Frontal cortex (tissue), 4 donors: Measurements from ENCODE around the gene RNF144A. TPM values are rescaled to one million over a fixed set of nuclear protein-coding genes. Genes with fewer than 3 reads are reported as not detected.

Experiments
- DNase-seq, 2 donors: peaks; one replicate each; pipeline ENCODE4 v3.0.0; 2012; ENCODE audit warnings: low spot score in 2 of 2
- FAIRE-seq: peaks from 2 replicates; lab custom pipeline; 2012; peaks lifted over from hg19 to GRCh38; lab: Jason Lieb, UNC
- total RNA-seq: library from RNA; depleted of rRNA; stranded (reverse); fragments of >200 nt; gene quantifications from one replicate; pipeline ENCODE4 v1.2.3, GENCODE V29; 2014
- donor health status: control.
- donor health status: control.
- donor health status: control.

The RNF144A gene
- total RNA-seq, 1 donor from 2014 or later = 33.8 TPM

DNA sequence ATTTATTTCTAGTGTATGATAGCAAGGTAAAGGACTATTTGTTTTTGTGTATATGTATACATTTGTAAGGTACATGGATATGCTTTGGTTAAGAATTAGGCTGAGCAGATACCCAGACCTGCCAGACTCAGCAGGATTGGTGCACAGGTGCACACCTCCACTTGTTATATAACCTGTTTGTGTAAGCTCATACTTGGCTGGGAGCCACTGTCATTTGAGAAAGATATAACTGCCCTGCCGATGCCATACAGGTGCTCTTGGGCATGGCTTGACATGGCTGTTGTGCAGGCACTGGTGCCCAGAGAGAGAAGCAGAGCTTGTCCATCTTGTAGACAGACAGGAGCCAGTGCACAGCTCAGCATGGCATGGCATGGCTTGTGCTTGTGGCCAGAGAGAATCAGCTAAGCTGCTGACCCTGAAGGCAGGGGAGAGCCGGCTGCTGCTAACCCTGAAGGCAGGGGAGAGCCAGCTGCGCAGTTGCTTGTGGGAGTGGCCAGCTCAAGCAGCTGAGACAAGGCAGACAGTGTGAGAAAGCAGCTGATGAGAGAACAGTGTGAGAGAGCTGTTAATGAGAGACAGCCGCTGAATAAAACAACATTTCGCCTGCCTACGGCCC lies 136.5 kb downstream of the RNF144A start:
- FAIRE-seq (no peak), DNase-seq (no peak)

- no peak for FAIRE-seq
- DNase-seq = no peak
Measured at GRCh38 chr2:7057865-7058400, 140.7 kb downstream of the RNF144A start.

DNA sequence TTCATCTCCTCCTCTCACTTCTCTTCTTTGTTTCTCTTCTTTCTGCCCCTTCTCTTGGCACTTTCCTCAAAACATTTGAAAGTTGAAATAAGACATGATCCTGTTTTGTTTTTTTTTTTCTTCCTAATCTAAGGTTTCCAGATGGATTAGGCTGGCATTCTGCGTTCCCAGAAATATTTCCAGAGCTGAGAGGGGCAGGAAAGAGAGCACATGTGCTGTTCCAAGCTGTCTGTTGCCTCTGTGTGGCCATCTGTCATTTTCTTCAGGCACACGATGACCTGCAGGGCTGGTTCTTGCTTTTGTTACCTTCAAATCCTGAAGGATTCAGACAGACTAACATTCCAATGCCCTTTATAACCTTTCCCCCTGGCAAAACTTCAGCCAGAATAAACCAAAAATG lies 142.9 kb downstream of the RNF144A start:
- FAIRE-seq = no peak
- no peak for DNase-seq

GRCh38 chr2:7060631-7061449 lies 143.6 kb downstream of the RNF144A start:
- FAIRE-seq (no peak), DNase-seq (no peak)

GRCh38 chr2:7061450-7061789 lies 144.2 kb downstream of the RNF144A start:
- FAIRE-seq (no peak), DNase-seq (no peak)

- FAIRE-seq (no peak), DNase-seq (no peak)
Measured at GRCh38 chr2:7061921-7062320, 144.7 kb downstream of the RNF144A start.

- FAIRE-seq (no peak), DNase-seq (no peak)
Measured at GRCh38 chr2:7063789-7064188, 146.6 kb downstream of the RNF144A start.

DNA sequence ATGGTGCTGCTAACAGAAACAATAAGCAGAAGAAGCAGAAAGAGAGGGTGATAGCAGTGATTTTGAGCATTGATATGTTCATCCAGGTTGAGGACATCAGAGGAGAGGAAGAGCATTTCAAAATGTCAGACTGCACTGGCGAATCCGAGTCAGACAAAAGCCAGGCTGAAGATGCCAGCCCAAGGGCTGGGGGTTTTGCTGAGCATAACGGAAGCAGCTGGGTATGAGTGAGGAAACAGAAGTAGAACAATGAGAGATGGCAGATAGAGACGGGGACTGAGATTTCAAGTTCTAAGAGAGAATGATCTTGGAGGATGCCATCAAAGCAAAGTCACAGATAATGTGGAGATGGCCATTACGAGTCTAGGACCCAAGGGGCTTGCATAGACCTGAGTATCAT lies 151.2 kb downstream of the RNF144A start:
- FAIRE-seq (no peak), DNase-seq (no peak)

- DNase-seq = no peak
- no peak for FAIRE-seq
Measured at GRCh38 chr2:7070483-7070882, 153.3 kb downstream of the RNF144A start.

GRCh38 chr2:7071154-7071553 lies 153.9 kb downstream of the RNF144A start:
- FAIRE-seq (no peak), DNase-seq (no peak)

DNA sequence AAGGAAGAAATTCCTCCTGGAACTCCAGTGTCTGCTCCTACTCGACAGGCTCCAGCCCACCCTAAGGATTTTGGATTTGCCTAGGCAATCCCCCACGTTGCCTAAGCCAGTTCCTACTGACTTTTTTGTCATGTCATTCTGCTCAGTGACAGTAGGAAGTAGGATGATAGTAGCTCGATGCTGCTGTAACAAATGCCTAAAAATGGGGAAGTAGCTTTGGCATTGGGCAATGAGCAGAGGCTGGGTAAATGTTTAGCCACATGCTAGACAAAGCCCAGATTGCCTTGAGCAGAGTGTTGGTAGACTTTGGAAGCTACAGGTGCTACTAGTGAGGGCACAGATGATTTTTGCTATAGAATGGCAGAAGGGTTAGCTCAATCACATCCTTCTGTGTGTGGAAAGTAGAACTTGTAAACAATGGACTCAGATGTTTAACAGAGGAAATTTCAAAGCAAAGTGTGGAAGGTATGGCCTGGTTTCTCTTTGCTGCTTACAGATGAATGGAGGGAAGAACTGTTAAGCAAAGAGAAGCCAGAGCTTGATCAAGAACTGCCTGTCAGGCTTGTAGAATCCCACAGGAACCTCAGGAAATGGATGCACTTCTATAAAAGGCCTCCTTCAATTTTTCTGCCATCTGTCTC lies 154.8 kb downstream of the RNF144A start:
- DNase-seq = no peak
- FAIRE-seq = no peak

GRCh38 chr2:7073901-7074300 lies 156.7 kb downstream of the RNF144A start:
- no peak for DNase-seq
- no peak for FAIRE-seq

DNA sequence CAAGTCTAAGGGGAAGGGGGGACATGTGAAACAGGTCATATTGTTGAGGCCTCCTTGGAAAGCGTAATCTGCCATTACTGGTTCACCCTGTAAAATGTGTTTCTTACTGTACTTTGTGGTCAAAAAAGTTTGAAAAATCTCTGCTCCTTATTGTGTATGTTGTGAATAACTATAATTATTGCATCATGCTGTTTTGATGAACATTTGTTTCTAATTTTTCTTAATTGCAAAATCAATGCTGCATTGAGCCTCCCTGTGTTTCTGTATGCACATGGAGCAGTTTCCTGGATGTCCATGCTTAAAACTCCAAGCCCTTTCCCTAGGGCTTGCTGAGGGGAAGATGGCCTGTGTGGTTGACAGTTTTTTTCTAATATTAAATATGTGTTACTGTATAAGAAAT lies 158.6 kb downstream of the RNF144A start:
- FAIRE-seq (no peak), DNase-seq (no peak)

GRCh38 chr2:7077660-7078267 lies 160.6 kb downstream of the RNF144A start:
- FAIRE-seq (no peak), DNase-seq (no peak)

DNA sequence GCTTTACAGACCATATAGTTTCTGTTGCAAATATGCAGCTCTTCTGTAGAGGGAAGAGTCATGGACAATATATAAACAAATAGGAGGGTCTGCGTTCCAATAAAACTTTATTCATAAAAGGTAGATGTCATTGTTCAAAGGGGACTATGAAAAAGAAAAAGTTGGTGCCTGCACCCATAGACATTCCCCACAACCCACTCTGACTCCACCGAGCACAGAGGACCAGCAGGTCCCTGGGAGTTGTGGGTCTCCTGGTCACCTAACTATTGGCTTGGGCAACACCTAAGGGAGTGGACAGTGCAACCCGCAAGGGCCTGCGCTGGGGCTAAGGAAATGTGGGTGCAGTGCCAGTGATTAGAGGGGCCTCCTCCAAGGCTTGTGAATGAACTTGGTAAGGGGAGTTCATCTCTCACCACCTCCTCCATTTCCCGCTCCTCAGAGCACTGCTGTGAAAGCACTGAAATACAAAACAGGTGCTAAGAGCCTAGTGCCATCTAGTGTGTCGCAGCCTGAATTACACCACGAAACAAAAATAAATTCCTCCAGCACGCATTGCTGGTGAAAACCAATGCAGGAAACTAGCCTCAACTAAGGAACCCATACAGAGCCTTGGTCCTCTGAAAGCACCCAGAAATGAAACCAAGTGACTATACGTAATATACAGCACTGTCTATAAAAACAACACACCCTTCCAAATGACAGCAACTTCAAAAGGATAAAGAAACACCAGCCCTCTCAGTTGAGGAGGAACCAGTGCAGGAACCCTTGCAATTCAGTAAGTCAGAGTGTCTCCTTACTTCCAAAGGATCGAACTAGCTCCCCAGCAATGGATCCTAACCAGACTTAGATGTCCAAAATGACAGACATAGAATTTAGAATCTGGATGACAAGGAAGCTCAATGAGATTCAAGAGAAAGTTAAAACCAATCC lies 166.6 kb downstream of the RNF144A start:
- no peak for DNase-seq
- FAIRE-seq = no peak

DNA sequence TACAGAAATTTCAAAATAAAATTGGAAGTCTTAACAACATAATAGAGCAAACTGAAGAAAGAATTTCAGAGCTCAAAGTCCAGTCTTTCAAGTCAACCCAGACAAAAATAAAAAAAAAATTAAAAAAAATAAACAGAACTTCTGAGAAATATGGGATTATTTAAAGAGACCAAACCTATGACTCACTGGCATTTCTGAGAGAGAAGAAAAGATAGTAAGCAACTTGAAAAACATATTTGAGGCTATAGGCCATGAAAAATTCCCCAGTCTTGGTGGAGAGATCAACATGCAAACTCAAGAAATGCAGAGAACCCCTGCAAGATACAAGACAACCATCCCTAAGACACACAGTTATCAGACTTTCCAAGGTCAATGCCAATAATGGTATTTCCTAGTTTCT lies 167.4 kb downstream of the RNF144A start:
- FAIRE-seq (no peak), DNase-seq (no peak)

DNA sequence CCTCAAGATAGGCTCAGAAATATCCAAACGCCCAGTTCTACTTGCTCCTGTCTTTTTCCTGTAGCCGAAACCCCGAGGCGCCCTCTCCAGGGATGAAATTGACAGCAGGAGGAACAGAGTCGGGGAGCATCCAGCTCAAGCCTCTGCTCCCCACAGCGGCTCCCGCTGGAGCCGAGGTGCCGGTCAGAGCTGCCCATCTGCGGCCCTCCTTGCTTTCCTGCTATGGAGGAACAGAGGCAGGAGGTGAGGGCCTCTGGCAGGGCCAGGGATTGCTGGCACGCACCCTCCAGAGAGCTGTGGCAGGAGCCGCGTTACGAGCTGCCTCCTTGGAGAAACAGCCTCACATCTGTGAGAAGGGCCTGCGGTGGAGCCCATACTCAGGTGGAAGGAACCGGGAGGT lies 172.1 kb downstream of the RNF144A start:
- FAIRE-seq (no peak), DNase-seq (no peak)

- FAIRE-seq = no peak
- DNase-seq = no peak
Measured at GRCh38 chr2:7089898-7090510, 172.8 kb downstream of the RNF144A start.

DNA sequence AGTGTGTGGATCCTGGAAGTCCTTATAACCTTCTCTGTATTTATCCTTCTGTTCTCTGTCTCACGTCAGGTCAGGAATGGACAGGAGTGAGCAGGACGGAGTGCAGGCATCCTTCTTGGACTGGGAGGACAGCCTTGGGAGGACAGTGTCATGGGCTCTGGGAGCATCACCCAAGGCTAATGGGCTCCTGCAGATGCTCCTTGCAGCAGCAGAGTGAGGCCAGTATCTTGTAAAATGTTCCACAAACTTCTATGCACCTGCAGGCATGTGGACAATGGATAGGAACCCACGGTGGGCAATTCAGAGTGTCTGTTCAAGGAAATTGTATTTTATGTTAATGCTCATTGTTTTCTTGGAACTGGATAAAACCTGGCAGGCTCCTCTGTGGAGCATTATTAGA lies 176.2 kb downstream of the RNF144A start:
- FAIRE-seq (no peak), DNase-seq (no peak)
